AG04450 (cell line): Measurements from ENCODE around the gene CNTN5. TPM values are rescaled to one million over a fixed set of nuclear protein-coding genes. Genes with fewer than 3 reads are reported as not detected.

Experiments used
- CTCF ChIA-PET: fragments of 300-600, 350-600 bp; formaldehyde crosslinking; extraction: SDS; loops from one replicate; lab custom pipeline; 2022; ENCODE audit warnings: antibody characterized with exemption, inconsistent platforms; lab: Charles Lee
- POLR2A ChIA-PET: fragments of 350-600 bp; formaldehyde crosslinking; extraction: SDS; loops from one replicate; lab custom pipeline; 2021; ENCODE audit warnings: antibody characterized with exemption, inconsistent platforms; lab: Yijun Ruan, JAX
- DNase-seq: peaks from one replicate; pipeline ENCODE4 v3.0.0-alpha.2; 2011; ENCODE audit warnings: low read depth, low spot score
- H3K27ac ChIP-seq: one replicate; pipeline ENCODE4 v1.5.1; 2012; ENCODE audit warnings: low read depth, low read length, control low read depth
- H3K27me3 ChIP-seq: one replicate; pipeline ENCODE4 v1.6.0; 2012; ENCODE audit warnings: low read length; ENCODE audit not compliant: control insufficient read depth, insufficient read depth
- H3K4me3 ChIP-seq: 2 replicates; pipeline ENCODE4 v1.5.1; 2011; ENCODE audit warnings: mild to moderate bottlenecking, low read depth, low read length, control low read depth
- H3K9me3 ChIP-seq: 2 replicates; pipeline ENCODE4 v1.5.1; 2012; ENCODE audit warnings: low read length; ENCODE audit not compliant: control insufficient read depth, insufficient read depth
- polyA plus RNA-seq: library from polyadenylated mRNA; depleted of rRNA; stranded (reverse); fragments of >200 nt; gene quantifications from 2 replicates; pipeline ENCODE4 v1.2.3, GENCODE V29; 2011
- TF ChIP-seq, protein P1 (sequence below): IDR thresholded peaks from 2 replicates; pipeline ENCODE4 v1.5.1; 2011; ENCODE audit warnings: low read depth, low read length, control low read depth, inconsistent platforms

CNTN5 gene
- polyA plus RNA-seq, 1 experiment = not detected

DNA sequence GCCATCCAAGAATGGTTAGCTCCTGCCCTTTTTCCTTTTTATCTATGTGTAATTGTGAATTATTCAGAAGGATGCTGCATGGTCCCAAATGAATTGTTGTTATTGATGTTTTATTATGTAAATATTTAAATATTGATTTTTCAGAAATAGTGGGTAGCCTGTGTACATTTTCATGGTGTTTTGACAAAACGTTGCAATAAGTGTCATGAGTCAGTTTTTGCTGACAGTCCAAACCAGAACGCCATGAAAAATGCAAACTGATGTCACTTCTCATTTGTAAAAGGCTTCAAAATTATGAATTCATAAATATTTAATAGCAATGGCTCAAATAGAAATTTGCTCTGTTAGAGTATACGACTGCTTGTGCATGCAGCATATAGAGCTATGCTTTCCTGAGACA lies 422.5 kb downstream of the CNTN5 start:
- CTCF ChIA-PET = no interaction called here
- no peak for DNase-seq
- POLR2A ChIA-PET = no interaction called here
- TF ChIP-seq, protein P1, sequence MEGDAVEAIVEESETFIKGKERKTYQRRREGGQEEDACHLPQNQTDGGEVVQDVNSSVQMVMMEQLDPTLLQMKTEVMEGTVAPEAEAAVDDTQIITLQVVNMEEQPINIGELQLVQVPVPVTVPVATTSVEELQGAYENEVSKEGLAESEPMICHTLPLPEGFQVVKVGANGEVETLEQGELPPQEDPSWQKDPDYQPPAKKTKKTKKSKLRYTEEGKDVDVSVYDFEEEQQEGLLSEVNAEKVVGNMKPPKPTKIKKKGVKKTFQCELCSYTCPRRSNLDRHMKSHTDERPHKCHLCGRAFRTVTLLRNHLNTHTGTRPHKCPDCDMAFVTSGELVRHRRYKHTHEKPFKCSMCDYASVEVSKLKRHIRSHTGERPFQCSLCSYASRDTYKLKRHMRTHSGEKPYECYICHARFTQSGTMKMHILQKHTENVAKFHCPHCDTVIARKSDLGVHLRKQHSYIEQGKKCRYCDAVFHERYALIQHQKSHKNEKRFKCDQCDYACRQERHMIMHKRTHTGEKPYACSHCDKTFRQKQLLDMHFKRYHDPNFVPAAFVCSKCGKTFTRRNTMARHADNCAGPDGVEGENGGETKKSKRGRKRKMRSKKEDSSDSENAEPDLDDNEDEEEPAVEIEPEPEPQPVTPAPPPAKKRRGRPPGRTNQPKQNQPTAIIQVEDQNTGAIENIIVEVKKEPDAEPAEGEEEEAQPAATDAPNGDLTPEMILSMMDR = no peak
- Histone ChIP-seq H3K27me3 (no peaks in the 10 kb centered on the region), H3K9me3 (no peaks in the 10 kb centered on the region), H3K27ac (no peak overlapping the region), H3K4me3 (no peak overlapping the region)

DNA sequence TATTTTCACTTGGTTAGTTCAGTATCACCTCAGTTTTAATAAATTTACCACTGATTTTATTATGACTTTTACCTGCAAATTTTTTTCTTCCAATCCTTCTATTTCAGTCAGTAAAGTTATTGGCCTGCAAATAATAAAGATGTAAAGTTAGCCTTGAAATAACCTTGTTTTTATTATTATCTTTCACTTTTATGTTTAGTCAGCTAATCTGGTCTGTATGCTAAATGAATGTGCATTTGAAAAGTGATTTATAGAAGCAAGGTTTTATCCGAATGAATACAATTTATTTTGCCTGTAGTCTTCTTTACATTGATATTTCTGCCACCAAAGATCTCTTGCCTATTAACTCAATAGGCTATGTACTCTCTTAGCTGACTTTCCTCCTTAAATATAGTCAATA lies 425.7 kb downstream of the CNTN5 start:
- ChIA-PET POLR2A (no interaction called here), CTCF (interaction anchor here (0.7 kb wide), 1 partner anchor 510 kb away, joined by 3 read pairs; no protein-coding TSS in a partner anchor)
- H3K4me3 ChIP-seq = no peak overlapping the region
- TF ChIP-seq, protein P1 = no peak
- H3K27me3 ChIP-seq = no peaks in the 10 kb centered on the region
- DNase-seq = no peak
- no peaks in the 10 kb centered on the region for H3K9me3 ChIP-seq
- no peak overlapping the region for H3K27ac ChIP-seq

DNA sequence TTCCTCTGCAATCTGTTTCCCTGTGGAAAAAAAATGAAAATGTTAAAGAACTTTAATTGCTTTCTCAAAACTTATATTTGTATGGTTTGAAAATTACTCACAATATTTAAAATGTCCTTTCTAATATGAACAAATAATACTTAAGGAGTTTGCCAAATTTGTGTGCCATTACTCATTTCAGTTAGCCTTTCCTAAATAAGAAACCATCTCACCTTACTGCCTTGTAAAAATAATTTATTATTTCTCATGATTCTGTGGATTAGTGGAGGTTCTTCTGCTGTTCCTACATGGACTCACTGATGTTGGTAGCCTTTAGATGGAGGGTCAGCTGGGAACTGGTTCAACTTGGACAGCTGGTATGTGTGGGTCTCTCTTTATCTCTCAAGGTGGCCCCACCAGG lies 428.6 kb downstream of the CNTN5 start:
- H3K9me3 ChIP-seq = no peaks in the 10 kb centered on the region
- no peaks in the 10 kb centered on the region for H3K27me3 ChIP-seq
- H3K27ac ChIP-seq = no peak overlapping the region
- CTCF ChIA-PET = interaction anchor here (0.6 kb wide), 1 partner anchor 182 kb away, joined by 3 read pairs; no protein-coding TSS in a partner anchor
- no peak overlapping the region for H3K4me3 ChIP-seq
- DNase-seq = no peak
- TF ChIP-seq, protein P1 = no peak
- POLR2A ChIA-PET = no interaction called here

DNA sequence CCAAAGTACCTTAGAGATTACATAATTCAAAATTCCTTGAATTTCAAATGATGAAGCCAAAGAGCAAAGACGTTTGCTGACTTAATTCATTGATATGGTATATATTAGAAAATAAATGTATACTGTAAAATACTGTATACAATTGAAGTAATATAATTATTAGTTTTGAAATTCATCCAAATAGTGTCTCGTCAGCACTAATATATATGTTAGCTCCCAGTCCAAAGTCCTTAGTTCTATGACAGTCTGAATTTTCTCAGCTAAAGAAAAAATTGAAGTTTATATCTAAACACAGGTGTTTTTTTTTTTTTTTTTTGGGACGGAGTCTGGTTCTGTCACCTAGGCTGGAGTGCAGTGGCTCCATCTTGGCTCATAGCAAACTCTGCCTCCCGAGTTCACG lies 431.3 kb downstream of the CNTN5 start:
- no peak for DNase-seq

DNA sequence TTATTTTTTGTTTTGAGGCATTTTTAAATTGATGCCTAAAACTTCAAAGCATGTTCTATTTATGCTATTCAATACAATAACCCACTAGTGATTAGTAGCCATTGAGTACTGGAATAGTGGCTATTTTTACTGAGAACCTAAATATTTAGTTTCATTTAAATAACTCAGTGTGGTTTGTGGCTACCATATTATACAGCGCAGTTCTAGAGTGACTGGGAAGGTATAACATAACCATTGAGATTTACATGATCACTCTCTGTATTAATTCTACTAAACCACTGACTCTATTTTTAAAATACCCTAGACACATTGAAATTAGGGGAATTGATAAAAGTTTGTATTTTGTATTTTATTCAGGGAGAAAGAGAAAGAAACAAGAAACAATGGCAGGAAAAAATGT lies 441.2 kb downstream of the CNTN5 start:
- no peak overlapping the region for H3K4me3 ChIP-seq
- DNase-seq = no peak
- POLR2A ChIA-PET = no interaction called here
- no peaks in the 10 kb centered on the region for H3K27me3 ChIP-seq
- H3K27ac ChIP-seq = no peak overlapping the region
- CTCF ChIA-PET = no interaction called here
- TF ChIP-seq, protein P1 = no peak
- no peaks in the 10 kb centered on the region for H3K9me3 ChIP-seq

More for the DNA sequence above, 431.3 kb downstream of the CNTN5 start:
- no peak overlapping the region for H3K4me3 ChIP-seq
- CTCF ChIA-PET = no interaction called here
- H3K27ac ChIP-seq = no peak overlapping the region
- H3K27me3 ChIP-seq = no peaks in the 10 kb centered on the region
- no peaks in the 10 kb centered on the region for H3K9me3 ChIP-seq
- TF ChIP-seq, protein P1 = no peak
- POLR2A ChIA-PET = no interaction called here
